Measurements from ENCODE around the gene LCOR.

- TF ChIP-seq POLR2A (IDR thresholded peaks at IDR 0.05) (no peak), CTCF (IDR thresholded peaks at IDR 0.05) (no peak), POLR2AphosphoS5 (IDR thresholded peaks at IDR 0.05) (no peak)
Observed at GRCh38 chr10:96987842-96988175, 155.7 kb downstream of the LCOR start.
